Osteocyte (in vitro differentiated cells): Measurements from ENCODE around the gene GIN1. TPM values are rescaled to one million over a fixed set of nuclear protein-coding genes. Genes with fewer than 3 reads are reported as not detected.

ENCODE experiments used
- DNase-seq: peaks from one replicate; pipeline ENCODE4 v3.0.0; 2021; ENCODE audit warnings: mixed read lengths; ENCODE audit not compliant: unreplicated experiment; ENCODE audit errors: extremely low spot score
- H3K27ac Mint-ChIP-seq: one replicate; pipeline ENCODE4 v1.8.0; 2021; ENCODE audit warnings: mild to moderate bottlenecking, mixed read lengths; ENCODE audit not compliant: unreplicated experiment
- H3K27me3 Mint-ChIP-seq: one replicate; pipeline ENCODE4 v1.8.0; 2021; ENCODE audit warnings: mixed read lengths; ENCODE audit not compliant: unreplicated experiment
- H3K36me3 Mint-ChIP-seq: one replicate; pipeline ENCODE4 v1.8.0; 2021; ENCODE audit warnings: mixed read lengths; ENCODE audit not compliant: unreplicated experiment
- H3K4me1 Mint-ChIP-seq: one replicate; pipeline ENCODE4 v1.8.0; 2021; ENCODE audit warnings: mixed read lengths; ENCODE audit not compliant: unreplicated experiment
- H3K4me3 Mint-ChIP-seq: one replicate; pipeline ENCODE4 v1.8.0; 2021; ENCODE audit warnings: mild to moderate bottlenecking, moderate library complexity, mixed read lengths; ENCODE audit not compliant: unreplicated experiment
- H3K9me3 Mint-ChIP-seq: one replicate; pipeline ENCODE4 v1.8.0; 2021; ENCODE audit warnings: mixed read lengths; ENCODE audit not compliant: unreplicated experiment
- total RNA-seq: library from RNA; stranded (reverse); gene quantifications from 2 replicates; pipeline ENCODE4 v1.2.1, GENCODE V29; 2021
- TF ChIP-seq, protein P1 (sequence below): fragments of 200-600 bp; sonication (generic); IDR thresholded peaks from 2 replicates; pipeline ENCODE4 v1.5.0; 2021; ENCODE audit warnings: antibody characterized with exemption, mild to moderate bottlenecking, moderate library complexity

Gene GIN1
- total RNA-seq, 1 donor from 2014 or later = 4.1 TPM

DNA sequence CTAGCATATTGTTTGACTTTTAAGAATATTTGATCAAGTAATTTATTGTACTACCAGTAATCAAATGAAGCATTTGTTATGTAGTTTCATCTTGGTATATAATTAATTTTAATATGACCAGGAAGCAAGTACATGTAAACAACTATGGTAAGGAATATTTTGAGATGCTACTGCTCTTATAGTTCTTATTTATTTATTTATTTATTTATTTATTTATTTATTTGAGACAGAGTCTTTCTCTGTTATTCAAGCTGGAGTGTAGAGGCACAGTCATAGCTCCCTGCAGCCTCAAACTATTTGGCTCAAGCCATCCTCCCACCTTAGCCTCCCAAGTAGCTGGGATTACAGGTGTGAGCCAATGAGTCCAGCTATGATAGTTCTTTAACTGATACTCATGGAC, 8.3 kb upstream of the GIN1 start:
- Mint-ChIP-seq H3K4me3 (no peak overlapping the region), H3K27me3 (no peaks in the 10 kb centered on the region), H3K36me3 (peaks cover 11% of the 10 kb centered on the region), H3K9me3 (no peaks in the 10 kb centered on the region), H3K4me1 (peaks cover 2% of the 10 kb centered on the region), H3K27ac (no peak overlapping the region)
- TF ChIP-seq, protein P1, sequence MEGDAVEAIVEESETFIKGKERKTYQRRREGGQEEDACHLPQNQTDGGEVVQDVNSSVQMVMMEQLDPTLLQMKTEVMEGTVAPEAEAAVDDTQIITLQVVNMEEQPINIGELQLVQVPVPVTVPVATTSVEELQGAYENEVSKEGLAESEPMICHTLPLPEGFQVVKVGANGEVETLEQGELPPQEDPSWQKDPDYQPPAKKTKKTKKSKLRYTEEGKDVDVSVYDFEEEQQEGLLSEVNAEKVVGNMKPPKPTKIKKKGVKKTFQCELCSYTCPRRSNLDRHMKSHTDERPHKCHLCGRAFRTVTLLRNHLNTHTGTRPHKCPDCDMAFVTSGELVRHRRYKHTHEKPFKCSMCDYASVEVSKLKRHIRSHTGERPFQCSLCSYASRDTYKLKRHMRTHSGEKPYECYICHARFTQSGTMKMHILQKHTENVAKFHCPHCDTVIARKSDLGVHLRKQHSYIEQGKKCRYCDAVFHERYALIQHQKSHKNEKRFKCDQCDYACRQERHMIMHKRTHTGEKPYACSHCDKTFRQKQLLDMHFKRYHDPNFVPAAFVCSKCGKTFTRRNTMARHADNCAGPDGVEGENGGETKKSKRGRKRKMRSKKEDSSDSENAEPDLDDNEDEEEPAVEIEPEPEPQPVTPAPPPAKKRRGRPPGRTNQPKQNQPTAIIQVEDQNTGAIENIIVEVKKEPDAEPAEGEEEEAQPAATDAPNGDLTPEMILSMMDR = no peak
- no peak for DNase-seq

DNA sequence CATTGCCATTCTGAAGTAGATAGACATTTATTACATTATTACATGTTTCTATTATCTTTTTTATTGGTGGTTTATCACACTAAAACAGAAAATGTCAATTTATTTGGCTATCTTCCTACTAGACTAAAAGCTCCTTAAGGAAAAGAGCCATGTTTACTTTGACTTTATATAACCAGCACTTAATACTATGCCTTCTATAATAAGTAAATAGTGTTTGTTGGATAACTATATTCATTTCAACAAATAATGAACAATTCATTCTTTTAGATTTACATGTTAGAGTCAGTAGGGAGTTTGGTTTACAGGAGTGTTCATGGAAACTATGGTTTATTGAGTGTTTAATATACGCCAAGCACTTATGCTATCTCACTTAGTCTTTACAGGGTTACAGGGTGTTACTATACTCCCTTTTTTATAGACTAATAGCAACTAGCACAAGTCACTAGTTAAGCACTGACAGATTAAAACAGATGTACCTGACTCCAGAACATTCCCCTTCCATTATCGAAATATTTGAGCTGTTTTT, 7.4 kb upstream of the GIN1 start:
- Mint-ChIP-seq H3K27ac (no peak overlapping the region), H3K9me3 (no peaks in the 10 kb centered on the region), H3K4me3 (no peak overlapping the region), H3K27me3 (no peaks in the 10 kb centered on the region), H3K36me3 (peaks cover 14% of the 10 kb centered on the region), H3K4me1 (peaks cover 4% of the 10 kb centered on the region)
- no peak for DNase-seq
- TF ChIP-seq, protein P1 = no peak

DNA sequence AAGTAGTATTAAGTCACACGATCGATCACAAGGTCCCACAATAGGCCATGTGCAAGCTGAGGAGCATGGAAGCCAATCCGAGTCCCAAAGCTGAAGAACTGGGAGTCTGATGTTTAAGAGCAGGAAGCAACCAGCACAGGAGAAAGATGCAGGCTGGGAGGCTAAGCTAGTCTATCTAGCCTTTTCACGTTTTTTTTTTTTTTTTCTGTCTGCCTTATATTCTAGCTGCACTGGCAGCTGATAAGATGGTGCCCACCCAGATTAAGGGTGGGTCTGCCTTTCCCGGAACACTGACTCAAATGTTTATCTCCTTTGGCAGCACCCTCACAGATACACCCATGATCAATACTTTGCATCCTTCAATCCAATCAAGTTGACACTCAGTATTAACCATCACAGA, 6.6 kb upstream of the GIN1 start:
- no peak for DNase-seq
- Mint-ChIP-seq H3K36me3 (peaks cover 14% of the 10 kb centered on the region), H3K4me3 (no peak overlapping the region), H3K27ac (no peak overlapping the region), H3K27me3 (no peaks in the 10 kb centered on the region), H3K9me3 (no peaks in the 10 kb centered on the region), H3K4me1 (peaks cover 12% of the 10 kb centered on the region)
- TF ChIP-seq, protein P1 = no peak

DNA sequence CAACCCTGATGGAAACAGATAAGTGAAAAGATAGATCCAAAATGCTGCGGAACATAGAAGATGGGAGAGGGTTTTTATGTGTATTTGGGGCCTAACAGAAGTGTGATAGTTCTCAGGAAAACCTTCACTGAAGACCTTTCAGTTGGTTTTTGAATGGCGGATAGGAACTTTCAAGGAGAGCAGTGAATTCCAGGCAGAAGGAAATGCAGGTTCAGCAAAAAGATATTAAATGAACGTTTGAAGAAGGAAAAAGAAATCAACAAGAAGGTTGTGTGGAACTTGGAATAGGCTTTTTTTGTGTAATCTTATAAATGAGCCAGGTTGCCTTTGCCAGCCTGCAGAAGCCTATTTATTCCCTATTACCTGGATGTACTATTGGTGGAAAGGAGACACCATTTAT, 2.3 kb upstream of the GIN1 start:
- Mint-ChIP-seq H3K4me3 (peak overlapping the region; percentile 88), H3K27me3 (no peaks in the 10 kb centered on the region), H3K4me1 (peaks cover 31% of the 10 kb centered on the region), H3K36me3 (peaks cover 4% of the 10 kb centered on the region), H3K9me3 (no peaks in the 10 kb centered on the region), H3K27ac (no peak overlapping the region)
- TF ChIP-seq, protein P1 = no peak
- DNase-seq = no peak

DNA sequence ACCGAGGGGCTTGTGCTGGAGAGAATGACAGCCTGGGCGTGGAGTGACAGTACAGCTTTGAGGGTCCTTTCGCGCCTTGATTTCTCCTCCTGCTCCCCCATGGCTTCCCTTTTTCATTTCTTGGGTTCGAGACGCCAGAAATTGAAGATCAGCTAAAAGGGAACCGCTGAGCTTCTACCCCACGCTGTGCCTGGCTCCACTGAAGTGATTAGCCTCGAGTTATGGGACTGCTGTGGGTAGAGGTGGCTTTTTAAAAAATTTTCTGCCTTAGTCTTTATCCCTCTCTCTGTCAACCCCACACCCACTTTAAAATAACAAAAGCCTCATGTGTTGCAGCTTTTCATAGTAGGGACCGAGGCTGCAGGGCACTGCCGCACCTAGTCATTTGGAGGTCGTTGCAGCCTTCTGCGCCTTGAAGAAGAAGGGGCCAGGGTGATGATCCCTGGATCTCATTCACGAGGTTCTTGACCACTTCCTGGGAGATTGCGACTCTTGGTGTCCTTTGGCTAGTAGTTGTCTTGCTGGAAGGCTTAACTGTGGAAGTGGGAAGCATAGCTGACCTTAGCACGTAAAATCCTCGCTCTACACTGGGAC, 766 bp upstream of the GIN1 start:
- no peaks in the 10 kb centered on the region for H3K9me3 Mint-ChIP-seq
- peaks cover 3% of the 10 kb centered on the region for H3K36me3 Mint-ChIP-seq
- H3K4me1 Mint-ChIP-seq = peaks cover 31% of the 10 kb centered on the region
- no peaks in the 10 kb centered on the region for H3K27me3 Mint-ChIP-seq
- TF ChIP-seq, protein P1 = no peak
- no peak for DNase-seq
- H3K4me3 Mint-ChIP-seq = peak overlapping the region; percentile 88
- H3K27ac Mint-ChIP-seq = peak overlapping the region; percentile 99
